Lower lobe of right lung (tissue), 2 donors: ENCODE data around the gene WFDC11. TPM values are rescaled to one million over a fixed set of nuclear protein-coding genes. Genes with fewer than 3 reads are reported as not detected.
"Not testable (repeated sequence)": the region's sequence is repeated elsewhere in the genome, so short reads cannot be mapped to it uniquely, and the experiment has no call there.

ENCODE experiments used
- ATAC-seq, 2 donors: fragments of 200-7000 bp; cut with Tn5 transposase; one replicate each; pipeline ENCODE4 v1.9.1; 2020 to 2022; ENCODE audit warnings: mild to moderate bottlenecking in 2 of 2, moderate library complexity in 2 of 2
- DNase-seq: peaks from one replicate; pipeline ENCODE4 v3.0.0-alpha.2; 2020
- H3K27ac ChIP-seq: fragments of 200-600 bp; one replicate; pipeline ENCODE4 v1.8.0; 2022
- H3K27me3 ChIP-seq: fragments of 200-600 bp; one replicate; pipeline ENCODE4 v1.8.0; 2022; ENCODE audit warnings: low read depth
- H3K36me3 ChIP-seq: fragments of 200-600 bp; one replicate; pipeline ENCODE4 v1.8.0; 2022; ENCODE audit warnings: mild to moderate bottlenecking
- H3K4me1 ChIP-seq: fragments of 200-600 bp; one replicate; pipeline ENCODE4 v1.8.0; 2022
- H3K4me3 ChIP-seq: fragments of 200-600 bp; one replicate; pipeline ENCODE4 v1.8.0; 2022; ENCODE audit warnings: mild to moderate bottlenecking
- H3K9me3 ChIP-seq: fragments of 200-600 bp; one replicate; pipeline ENCODE4 v1.8.0; 2022
- CTCF ChIP-seq: fragments of 200-600 bp; IDR thresholded peaks from one replicate; pipeline ENCODE4 v1.8.0; 2022; ENCODE audit warnings: antibody characterized with exemption, mild to moderate bottlenecking
- intact Hi-C: fragments of 100-400 bp; cut with DNase I; formaldehyde crosslinking; loops from one replicate; pipeline ENCODE4 v1.11.0; 2022
- total RNA-seq: library from RNA; stranded (reverse); fragmentation: NEBNext Ultra II Directional; extraction: Animal tissue kit (Norgen Biotek cat#: 25700); gene quantifications from one replicate; pipeline ENCODE4 v1.2.1, GENCODE V29; 2021
- donor health status: DM: no; HTN: yes; CAD: no; lungs with severe emphysema.

The WFDC11 gene
- total RNA-seq, 1 donor from 2014 or later = not detected

- H3K36me3 ChIP-seq = no peaks in the 10 kb centered on the region
- H3K9me3 ChIP-seq = peaks cover under 1% of the 10 kb centered on the region
- H3K27me3 ChIP-seq = no peaks in the 10 kb centered on the region
- TF ChIP-seq CTCF = no peak
- H3K4me3 ChIP-seq = no peak overlapping the region
- DNase-seq (no peak), ATAC-seq (peak in 1 of 2 donors; percentile 15)
- intact Hi-C loops = no loop called here
- H3K27ac ChIP-seq = no peak overlapping the region
- H3K4me1 ChIP-seq = no peaks in the 10 kb centered on the region
These were observed 15.9 kb upstream of the WFDC11 start for GRCh38 chr20:45685896-45686295.

GRCh38 chr20:45679650-45680049, 9.6 kb upstream of the WFDC11 start:
- TF ChIP-seq CTCF = no peak
- DNase-seq (no peak), ATAC-seq (no peak)
- Histone ChIP-seq H3K36me3 (no peaks in the 10 kb centered on the region), H3K4me3 (no peak overlapping the region), H3K27me3 (no peaks in the 10 kb centered on the region), H3K4me1 (no peaks in the 10 kb centered on the region), H3K9me3 (peaks cover 23% of the 10 kb centered on the region), H3K27ac (no peak overlapping the region)
- intact Hi-C loops = no loop called here

GRCh38 chr20:45672765-45673164, 2.7 kb upstream of the WFDC11 start:
- TF ChIP-seq CTCF = no peak
- no peaks in the 10 kb centered on the region for H3K4me1 ChIP-seq
- H3K4me3 ChIP-seq = no peak overlapping the region
- H3K27me3 ChIP-seq = no peaks in the 10 kb centered on the region
- ATAC-seq (no peak), DNase-seq (no peak)
- H3K27ac ChIP-seq = no peak overlapping the region
- no peaks in the 10 kb centered on the region for H3K9me3 ChIP-seq
- H3K36me3 ChIP-seq = no peaks in the 10 kb centered on the region
- intact Hi-C loops = no loop called here

GRCh38 chr20:45657038-45657437, 13.0 kb downstream of the WFDC11 start:
- H3K27ac ChIP-seq, H3K4me1 ChIP-seq, ATAC-seq, H3K4me3 ChIP-seq, H3K36me3 ChIP-seq, H3K27me3 ChIP-seq, DNase-seq, H3K9me3 ChIP-seq, intact Hi-C loops: not testable (repeated sequence)

GRCh38 chr20:45651726-45652125, 18.3 kb downstream of the WFDC11 start:
- H3K27me3 ChIP-seq, H3K4me3 ChIP-seq, intact Hi-C loops, H3K27ac ChIP-seq, H3K36me3 ChIP-seq, ATAC-seq, H3K4me1 ChIP-seq, H3K9me3 ChIP-seq: not testable (repeated sequence)
- peak; percentile 76 for DNase-seq

- no peak for ATAC-seq
- intact Hi-C loops = no loop called here
- no peak overlapping the region for H3K27ac ChIP-seq
- no peak for DNase-seq
- no peak overlapping the region for H3K4me3 ChIP-seq
- no peaks in the 10 kb centered on the region for H3K27me3 ChIP-seq
- H3K9me3 ChIP-seq = no peaks in the 10 kb centered on the region
- H3K4me1 ChIP-seq = peaks cover 4% of the 10 kb centered on the region
- TF ChIP-seq CTCF = no peak
- no peaks in the 10 kb centered on the region for H3K36me3 ChIP-seq
These were observed 20.7 kb downstream of the WFDC11 start for GRCh38 chr20:45649312-45649863.
